ENCODE data around the gene HYAL2. TPM values are rescaled to one million over a fixed set of nuclear protein-coding genes. Genes with fewer than 3 reads are reported as not detected.

The HYAL2 gene, protein sequence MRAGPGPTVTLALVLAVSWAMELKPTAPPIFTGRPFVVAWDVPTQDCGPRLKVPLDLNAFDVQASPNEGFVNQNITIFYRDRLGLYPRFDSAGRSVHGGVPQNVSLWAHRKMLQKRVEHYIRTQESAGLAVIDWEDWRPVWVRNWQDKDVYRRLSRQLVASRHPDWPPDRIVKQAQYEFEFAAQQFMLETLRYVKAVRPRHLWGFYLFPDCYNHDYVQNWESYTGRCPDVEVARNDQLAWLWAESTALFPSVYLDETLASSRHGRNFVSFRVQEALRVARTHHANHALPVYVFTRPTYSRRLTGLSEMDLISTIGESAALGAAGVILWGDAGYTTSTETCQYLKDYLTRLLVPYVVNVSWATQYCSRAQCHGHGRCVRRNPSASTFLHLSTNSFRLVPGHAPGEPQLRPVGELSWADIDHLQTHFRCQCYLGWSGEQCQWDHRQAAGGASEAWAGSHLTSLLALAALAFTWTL
- total RNA-seq, result 59.1 and 76.5 TPM in 2 replicates

DNA sequence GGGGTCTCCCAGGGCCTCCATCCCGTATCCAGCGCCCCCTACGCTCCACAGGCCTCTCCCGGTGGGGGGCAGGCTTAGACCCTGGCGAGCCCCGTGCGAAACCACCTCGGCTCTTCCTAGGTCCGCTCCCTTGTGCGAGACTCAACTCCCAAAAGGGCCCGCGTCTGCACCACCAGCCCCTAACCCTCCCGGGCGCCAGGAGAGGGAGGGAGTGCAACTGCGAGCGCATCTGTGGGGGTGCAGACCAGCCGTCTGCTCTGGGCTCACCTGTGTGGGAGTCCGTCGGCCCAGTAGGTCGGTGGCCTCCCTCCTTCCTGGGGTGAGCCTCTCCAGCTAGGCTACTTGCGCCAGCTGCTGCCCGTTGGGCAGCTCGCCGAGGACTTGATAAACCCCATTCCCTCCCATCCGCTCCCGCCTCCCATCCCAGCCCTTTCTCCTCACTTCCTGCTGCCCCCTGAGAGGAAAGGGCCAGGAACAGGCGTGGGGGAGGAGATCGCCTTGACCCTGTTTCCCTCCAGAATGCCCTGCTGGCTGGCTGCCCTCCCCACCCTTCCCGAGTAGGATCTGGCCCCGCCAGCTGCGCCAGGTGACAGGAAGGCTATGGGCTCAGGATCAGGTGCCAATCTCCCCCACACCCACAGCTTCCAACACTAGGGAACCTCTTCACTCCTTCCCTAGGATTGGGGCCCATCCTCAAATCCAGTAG lies at the start of gene HYAL2:
HYAL2 (minus strand) TSS at position 360 of the 706 bp plus-strand sequence. CDS start 2,256 bp downstream, outside the sequence.

DNA sequence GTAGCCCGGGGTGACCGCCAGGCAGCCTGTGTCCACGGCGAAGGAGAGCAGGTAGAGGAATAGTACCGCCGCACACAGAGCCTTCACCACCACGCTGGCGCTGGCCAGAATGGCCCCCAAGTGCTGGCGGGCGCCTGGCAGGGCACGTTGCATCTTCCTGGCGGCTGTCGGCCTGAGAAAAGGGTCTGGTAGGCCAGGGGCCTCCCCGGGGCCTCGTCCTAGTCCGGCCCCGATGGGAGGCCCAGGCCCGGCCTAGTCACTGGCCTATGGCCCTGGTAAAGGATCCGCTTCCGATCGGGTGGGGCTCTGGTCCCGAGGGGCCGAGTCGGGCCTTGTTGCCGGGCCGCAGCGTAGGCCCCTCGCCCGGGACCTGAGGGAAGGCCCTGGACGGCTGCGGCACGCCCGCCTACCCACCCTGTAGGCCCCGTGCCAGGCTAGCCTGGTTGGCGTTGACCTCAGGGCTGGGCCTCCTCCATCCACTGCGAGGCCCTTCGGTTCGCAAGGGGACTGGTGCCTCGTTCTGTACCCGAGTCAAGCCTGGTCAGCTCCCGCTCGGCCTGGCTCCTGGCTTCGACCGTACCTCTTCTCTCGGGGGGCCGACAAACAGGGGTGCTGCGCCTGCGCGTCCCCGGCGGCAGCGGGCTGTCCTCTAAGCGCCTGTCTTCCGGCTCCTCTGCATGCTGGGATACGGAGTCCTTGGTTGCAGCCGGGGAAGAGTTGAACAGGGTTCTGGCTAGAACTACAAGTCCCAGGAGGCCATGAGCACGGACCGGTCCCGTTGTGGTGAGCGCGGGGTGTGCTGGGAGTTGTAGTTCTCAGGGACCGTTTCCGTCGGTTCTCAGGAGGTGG lies 36.6 kb upstream of the HYAL2 start, which contains the start of gene TMEM115:
TMEM115 (minus strand) TSS at position 611 of the 849 bp plus-strand sequence; CDS start at position 153, 458 bp downstream.

DNA sequence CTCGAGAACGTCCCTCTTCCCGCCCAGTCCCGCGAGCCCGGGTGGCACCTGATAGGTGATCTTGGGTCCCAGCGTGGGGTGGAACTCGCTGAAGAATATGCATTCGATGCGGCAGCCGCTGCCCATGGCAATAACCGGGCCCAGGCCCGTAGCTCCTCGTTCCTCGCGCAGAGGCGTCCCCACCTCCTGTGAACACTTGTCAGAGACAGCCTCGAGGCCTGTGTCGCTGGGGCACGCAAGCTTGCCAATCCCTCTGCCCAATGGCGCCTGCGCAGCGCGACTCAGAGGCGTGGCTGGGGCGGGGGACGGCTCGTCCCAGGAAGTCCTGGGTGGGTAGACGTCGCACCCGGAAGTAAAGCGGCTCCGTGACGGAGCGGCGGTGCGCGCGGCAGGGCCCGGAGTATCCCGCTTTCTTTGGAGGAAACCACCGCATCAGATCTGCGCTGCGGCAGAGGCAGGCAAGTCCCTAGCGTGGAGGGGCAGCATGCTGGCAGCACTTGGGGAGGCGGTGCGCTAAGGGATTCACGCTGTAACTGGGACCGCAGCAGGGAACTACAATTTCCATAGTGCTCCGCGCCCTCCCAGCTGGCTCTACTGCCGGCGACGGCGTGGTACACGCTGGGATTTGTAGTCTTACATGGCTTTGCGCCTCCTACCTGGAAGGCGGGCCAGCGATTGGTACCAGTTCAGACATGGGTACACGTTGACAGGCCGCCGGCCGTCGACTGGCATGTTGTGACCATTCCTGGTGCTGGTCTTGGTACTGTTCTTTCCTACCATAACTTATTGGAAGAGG lies 28.2 kb upstream of the HYAL2 start, which contains the start of the genes CYB561D2 and NPRL2:
CYB561D2 (plus strand) TSS at position 336 of the 796 bp plus-strand sequence. CDS start 572 bp downstream, outside the sequence.
NPRL2 (minus strand) TSS at position 249 of the 796 bp plus-strand sequence; CDS start at position 126, 123 bp downstream.

DNA sequence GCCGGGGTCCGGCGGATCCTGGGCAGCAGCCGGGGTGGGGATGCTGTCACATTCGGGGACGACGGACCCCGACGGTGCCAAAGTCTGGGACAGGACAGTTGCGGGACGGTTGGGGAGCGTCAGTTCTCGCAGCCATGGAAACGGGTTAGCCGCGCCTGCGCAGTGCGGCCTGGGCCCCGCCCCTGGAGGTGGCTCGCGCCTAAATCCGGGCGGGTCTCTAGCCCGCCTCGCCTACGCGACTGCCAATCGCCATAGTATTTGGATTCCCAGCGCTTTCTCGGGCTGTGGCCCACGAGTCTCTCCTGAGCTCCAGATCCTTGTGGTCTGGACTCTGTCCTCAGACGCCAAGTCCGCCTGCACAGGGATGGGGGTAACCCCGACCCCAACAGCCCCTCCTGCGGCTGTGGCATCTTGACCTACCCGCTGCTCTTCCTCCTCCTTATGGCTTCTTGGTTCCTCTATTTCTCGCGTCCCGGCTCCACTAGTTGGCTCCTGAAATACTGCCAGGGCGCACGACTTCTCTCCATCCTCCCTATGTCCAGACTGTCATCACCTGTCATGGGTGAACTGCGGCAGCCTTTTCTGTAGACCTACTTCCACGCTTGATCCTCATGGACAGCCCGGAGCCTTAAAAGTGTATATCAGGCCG lies 23.2 kb upstream of the HYAL2 start, which contains the start of gene ZMYND10:
ZMYND10 (minus strand) TSS at position 147 of the 649 bp plus-strand sequence. CDS start 153 bp downstream, outside the sequence.

DNA sequence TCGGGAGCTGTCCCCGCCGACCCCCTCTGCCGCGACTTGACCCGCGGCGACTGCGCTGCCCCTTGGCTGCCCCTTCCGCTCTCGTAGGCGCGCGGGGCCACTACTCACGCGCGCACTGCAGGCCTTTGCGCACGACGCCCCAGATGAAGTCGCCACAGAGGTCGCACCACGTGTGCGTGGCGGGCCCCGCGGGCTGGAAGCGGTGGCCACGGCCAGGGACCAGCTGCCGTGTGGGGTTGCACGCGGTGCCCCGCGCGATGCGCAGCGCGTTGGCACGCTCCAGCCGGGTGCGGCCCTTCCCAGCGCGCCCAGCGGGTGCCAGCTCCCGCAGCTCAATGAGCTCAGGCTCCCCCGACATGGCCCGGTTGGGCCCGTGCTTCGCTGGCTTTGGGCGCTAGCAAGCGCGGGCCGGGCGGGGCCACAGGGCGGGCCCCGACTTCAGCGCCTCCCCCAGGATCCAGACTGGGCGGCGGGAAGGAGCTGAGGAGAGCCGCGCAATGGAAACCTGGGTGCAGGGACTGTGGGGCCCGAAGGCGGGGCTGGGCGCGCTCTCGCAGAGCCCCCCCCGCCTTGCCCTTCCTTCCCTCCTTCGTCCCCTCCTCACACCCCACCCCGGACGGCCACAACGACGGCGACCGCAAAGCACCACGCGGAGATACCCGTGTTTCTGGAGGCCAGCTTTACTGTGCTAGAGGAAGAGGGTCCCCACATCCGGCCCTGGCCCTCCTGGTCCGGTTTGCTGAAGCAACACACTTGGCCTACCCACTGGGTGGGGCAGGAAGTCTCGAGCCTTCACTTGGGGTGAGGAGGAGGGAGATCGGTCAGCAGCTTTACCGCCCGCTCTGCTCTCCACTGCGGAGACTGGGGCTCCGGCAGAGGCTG lies 18.1 kb upstream of the HYAL2 start, which contains the start of gene RASSF1:
RASSF1 (minus strand) TSS at position 389 of the 882 bp plus-strand sequence; CDS start at position 358, 31 bp downstream.

DNA sequence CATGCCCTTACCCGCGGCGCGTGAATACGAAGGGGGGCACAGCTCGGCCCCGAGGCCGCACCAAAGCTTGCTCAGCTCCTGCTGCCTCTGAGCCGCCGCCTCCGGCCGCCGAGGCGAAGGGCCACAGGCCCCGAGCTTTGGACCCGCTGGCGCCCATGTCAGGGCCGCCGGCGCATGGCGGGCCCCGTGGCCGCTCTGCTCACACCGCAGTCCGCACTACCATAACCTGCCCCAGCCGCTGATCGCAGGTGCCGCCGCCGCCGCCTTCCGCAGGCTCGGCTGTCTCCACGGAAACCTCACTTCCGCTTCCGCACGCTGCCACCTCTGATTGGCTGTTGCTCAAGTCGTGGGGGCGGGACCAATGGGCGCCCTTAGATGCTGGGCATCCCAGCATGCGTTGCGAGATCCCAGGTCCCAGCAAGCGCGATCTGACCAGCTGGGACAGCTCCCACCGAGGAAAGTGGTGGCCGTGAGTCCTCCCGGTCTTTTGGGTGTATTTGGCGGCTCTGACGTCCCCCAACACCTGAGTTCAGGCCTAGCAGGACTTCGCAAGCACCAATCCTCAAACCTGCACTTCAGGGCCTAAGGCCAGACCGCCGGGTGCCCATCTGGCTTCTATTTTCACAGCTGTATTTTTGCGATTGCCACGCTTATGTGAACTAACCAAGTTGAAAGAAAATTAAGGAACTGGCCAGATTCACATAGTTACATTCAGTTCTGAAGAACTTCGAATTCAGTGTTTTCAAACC lies 5.6 kb upstream of the HYAL2 start, which contains the start of gene TUSC2:
TUSC2 (minus strand) TSS at position 281 of the 749 bp plus-strand sequence; CDS start at position 157, 124 bp downstream.

GRCh38 chr3:50303013-50303815 lies 19.3 kb downstream of the HYAL2 start, which contains the start of gene HYAL1:
HYAL1 (minus strand) TSS chr3:50303574; CDS start chr3:50302956, 618 bp downstream.

DNA sequence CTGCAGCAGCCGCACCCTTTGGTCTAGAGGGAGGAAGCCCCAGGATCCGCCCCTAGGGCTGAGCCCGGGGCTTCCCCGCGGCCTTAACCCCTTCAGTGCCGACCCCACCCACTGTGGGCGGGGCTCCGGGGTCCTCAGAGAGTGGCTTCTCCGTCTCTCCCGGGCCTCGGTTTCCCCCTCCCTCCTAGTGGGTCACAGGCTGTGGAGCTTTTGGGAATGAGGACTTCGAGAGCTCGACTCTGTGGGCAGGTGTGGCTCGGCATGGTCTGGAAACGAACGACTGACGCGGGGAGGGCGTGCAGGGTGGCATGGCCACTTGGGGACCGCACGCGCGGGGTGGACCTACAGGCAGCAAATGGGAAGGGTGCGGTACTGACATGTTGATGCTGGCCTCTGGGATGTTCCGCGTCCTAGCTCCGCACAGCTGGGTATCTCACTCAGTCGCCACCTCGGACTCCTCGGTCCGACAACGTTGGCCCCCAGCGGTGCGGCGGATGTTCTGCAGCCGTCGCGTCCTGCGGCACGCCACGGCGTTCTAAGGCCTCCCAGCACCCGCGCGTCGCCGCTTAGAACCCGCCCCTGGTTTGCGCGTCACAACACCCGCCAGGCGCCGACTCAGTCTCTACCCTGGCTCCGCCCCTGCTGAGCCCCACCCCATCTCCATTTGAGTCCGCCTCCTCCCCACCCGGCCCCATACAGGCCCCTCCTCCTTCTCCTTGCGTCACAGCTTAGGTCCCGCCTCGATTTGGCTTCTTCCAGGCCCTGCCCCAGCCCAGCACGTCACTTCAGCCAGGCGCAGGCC lies 23.5 kb downstream of the HYAL2 start, which contains the start of the genes HYAL3 and NAA80:
HYAL3 (minus strand) TSS at position 570 of the 802 bp plus-strand sequence. CDS start 3,803 bp downstream, outside the sequence.
NAA80 (minus strand) TSS at position 570 of the 802 bp plus-strand sequence. CDS start 1,942 bp downstream, outside the sequence.

GRCh38 chr3:50292159-50293078 lies 30.1 kb downstream of the HYAL2 start, which contains the start of gene IFRD2:
IFRD2 (minus strand) TSS chr3:50292429; CDS start chr3:50292274, 155 bp downstream.

DNA sequence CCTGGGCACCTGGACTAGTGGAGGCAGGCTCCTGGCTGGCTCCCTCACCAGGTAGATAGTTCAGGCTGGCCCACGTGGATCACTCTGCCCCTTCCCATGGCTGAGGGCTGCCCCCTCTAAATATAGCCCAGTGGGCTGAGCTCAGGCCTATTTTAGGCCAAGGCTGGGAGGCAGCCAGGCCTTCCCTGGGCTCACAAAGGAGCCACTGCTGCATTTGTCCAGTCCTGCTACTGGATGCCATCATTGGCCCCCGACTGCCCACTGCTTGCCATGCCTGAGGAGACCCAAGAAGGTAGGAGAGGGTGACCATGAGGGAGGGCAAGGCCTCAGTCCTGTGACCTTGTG lies 43.7 kb downstream of the HYAL2 start, which contains the start of gene LSMEM2:
LSMEM2 (plus strand) TSS at position 208 of the 345 bp plus-strand sequence; CDS start at position 235, 27 bp downstream.

DNA sequence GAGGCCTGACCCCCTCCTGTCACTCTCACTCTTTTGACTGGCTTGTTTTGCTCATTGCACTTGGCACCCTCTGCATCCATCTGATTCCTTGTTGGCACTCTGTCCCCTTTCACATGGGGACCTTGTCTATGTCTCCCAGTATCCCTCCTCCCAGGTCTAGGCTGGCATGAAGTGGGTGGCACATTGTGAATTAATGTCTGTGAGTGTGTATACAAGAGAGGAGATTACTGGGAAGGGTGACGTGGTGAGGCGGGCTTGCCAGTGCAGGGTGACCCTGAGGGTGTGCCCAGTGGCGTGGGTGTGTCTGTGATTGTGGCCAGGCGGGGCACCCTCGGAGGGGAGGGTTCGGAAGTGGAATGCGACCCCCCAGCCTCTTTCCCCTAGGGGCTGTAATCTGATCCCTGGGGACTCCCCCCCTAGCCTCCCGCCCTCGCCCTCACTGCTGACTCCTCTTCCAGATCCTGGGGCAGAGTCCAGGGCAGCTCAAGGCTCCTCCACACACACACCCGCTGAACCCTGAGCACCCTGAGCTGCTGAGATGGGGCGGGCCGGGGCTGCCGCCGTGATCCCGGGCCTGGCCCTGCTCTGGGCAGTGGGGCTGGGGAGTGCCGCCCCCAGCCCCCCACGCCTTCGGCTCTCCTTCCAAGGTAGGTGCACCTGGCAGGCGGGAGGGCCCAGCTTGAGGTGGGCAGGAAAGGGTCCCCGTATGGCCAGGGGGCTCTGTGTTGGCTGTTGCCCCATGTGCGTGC lies 53.7 kb downstream of the HYAL2 start, which contains the start of gene SEMA3B:
SEMA3B (plus strand) TSS at position 445 of the 749 bp plus-strand sequence; CDS start at position 539, 94 bp downstream.

